Mammary epithelial cell (primary cell): ENCODE measurements around the gene SURF4.

Experiments
- EZH2 ChIP-seq: IDR thresholded peaks from 2 replicates; pipeline ENCODE4 v1.6.1; 2012; ENCODE audit warnings: low read length, inconsistent platforms, borderline replicate concordance
- TF ChIP-seq, protein P1 (sequence below), 2 donors: IDR thresholded peaks in 1 of 2; conservative IDR thresholded peaks in 1 of 2; 2 replicates each; pipeline ENCODE4 v1.5.1; 2011 to 2012; ENCODE audit warnings: inconsistent platforms in 2 of 2, low read length in 2 of 2, mild to moderate bottlenecking in 2 of 2, control low read depth in 1 of 2, low read depth in 1 of 2; ENCODE audit not compliant: insufficient read depth in 1 of 2; ENCODE audit errors: extremely low read depth in 1 of 2

DNA sequence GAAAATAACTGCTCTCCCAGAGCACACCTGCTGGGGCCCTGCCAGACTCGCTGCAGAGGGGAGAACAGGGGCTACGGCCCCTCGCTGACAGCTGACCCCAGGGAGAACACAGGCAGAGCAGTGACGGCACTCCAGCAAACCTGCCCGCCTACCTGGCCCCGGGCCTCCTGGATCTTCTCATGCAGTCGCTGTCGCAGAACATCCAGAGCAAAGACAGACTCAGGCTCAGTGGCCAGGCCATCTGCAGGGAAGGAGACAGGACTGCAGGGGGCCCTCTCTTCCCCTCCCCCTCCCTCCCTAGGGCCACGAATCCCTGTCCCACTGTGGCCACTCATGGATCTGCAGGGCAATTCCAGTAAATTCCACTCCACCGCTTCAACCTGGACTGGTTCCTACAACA is 42.3 kb downstream of the SURF4 start:
- no peak for TF ChIP-seq EZH2
- TF ChIP-seq, protein P1, sequence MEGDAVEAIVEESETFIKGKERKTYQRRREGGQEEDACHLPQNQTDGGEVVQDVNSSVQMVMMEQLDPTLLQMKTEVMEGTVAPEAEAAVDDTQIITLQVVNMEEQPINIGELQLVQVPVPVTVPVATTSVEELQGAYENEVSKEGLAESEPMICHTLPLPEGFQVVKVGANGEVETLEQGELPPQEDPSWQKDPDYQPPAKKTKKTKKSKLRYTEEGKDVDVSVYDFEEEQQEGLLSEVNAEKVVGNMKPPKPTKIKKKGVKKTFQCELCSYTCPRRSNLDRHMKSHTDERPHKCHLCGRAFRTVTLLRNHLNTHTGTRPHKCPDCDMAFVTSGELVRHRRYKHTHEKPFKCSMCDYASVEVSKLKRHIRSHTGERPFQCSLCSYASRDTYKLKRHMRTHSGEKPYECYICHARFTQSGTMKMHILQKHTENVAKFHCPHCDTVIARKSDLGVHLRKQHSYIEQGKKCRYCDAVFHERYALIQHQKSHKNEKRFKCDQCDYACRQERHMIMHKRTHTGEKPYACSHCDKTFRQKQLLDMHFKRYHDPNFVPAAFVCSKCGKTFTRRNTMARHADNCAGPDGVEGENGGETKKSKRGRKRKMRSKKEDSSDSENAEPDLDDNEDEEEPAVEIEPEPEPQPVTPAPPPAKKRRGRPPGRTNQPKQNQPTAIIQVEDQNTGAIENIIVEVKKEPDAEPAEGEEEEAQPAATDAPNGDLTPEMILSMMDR (conservative IDR thresholded peaks at IDR 0.05 in 1 of 2, IDR thresholded peaks at IDR 0.05 in 1 of 2; ENCODE audit: extremely low read depth in 1 of 2, insufficient read depth in 1 of 2, low read depth in 1 of 2, low read length in 2 of 2), result no peak
